ENCODE results near the gene PIH1D1.

- TF ChIP-seq HNF4A (conservative IDR thresholded peaks at IDR 0.05) (no peak), CTCF (IDR thresholded peaks at IDR 0.05; ENCODE audit: low read depth, low read length, missing input control) (no peak), REST (IDR thresholded peaks at IDR 0.05) (no peak), YY1 (IDR thresholded peaks at IDR 0.05) (no peak), SP1 (IDR thresholded peaks at IDR 0.05) (no peak)
Observed at GRCh38 chr19:49474542-49474924, 22.9 kb upstream of the PIH1D1 start.
